B cell (primary cell): ENCODE data around the gene PLEKHA7.

Source experiments
- CTCF ChIP-seq: fragments of 200-600 bp; IDR thresholded peaks from one replicate; pipeline ENCODE4 v1.8.0; 2022; ENCODE audit warnings: antibody characterized with exemption, mild to moderate bottlenecking
- EZH2 ChIP-seq: IDR thresholded peaks from 2 replicates; pipeline ENCODE4 v1.6.1; 2012; ENCODE audit warnings: borderline replicate concordance, low read depth, mild to moderate bottlenecking, moderate library complexity, low read length; ENCODE audit not compliant: insufficient read depth, poor library complexity, severe bottlenecking

- no peak for TF ChIP-seq CTCF
- TF ChIP-seq EZH2 = no peak
Observed at GRCh38 chr11:16863389-16863788, 150.8 kb downstream of the PLEKHA7 start.
